ENCODE results near the gene CDH13.

The CDH13 gene

GRCh38 chr16:83769397-83770008 is 1142.7 kb downstream of the CDH13 start:
- DNase-seq: no peak
- no peak for ATAC-seq

- ATAC-seq: no peak
- DNase-seq: no peak
Measured at GRCh38 chr16:83771306-83771942, 1144.7 kb downstream of the CDH13 start.

- DNase-seq: no peak
- ATAC-seq: no peak
Measured at GRCh38 chr16:83772806-83773205, 1146.0 kb downstream of the CDH13 start.

GRCh38 chr16:83774066-83774465 is 1147.3 kb downstream of the CDH13 start:
- DNase-seq (no peak), ATAC-seq (no peak)

GRCh38 chr16:83776944-83777343 is 1150.2 kb downstream of the CDH13 start:
- no peak for ATAC-seq

GRCh38 chr16:83779886-83780285 is 1153.1 kb downstream of the CDH13 start:
- no peak for DNase-seq
- ATAC-seq: no peak

More at GRCh38 chr16:83776944-83777343, 1150.2 kb downstream of the CDH13 start:
- no peak for DNase-seq

- no peak for DNase-seq
- no peak for ATAC-seq
Measured at GRCh38 chr16:83785455-83785854, 1158.7 kb downstream of the CDH13 start.

GRCh38 chr16:83789642-83790401 is 1163.1 kb downstream of the CDH13 start:
- DNase-seq (no peak), ATAC-seq (no peak)

- ATAC-seq (no peak), DNase-seq (no peak)
Measured at GRCh38 chr16:83791916-83792315, 1165.1 kb downstream of the CDH13 start.

- DNase-seq (no peak), ATAC-seq (no peak)
Measured at GRCh38 chr16:83792391-83792790, 1165.6 kb downstream of the CDH13 start.

- ATAC-seq: no peak
- DNase-seq: no peak
Measured at GRCh38 chr16:83793179-83793578, 1166.4 kb downstream of the CDH13 start.

GRCh38 chr16:83794860-83795554 is 1168.2 kb downstream of the CDH13 start:
- DNase-seq (no peak), ATAC-seq (no peak)

GRCh38 chr16:83797013-83797412 is 1170.2 kb downstream of the CDH13 start:
- DNase-seq (no peak), ATAC-seq (no peak)

- no peak for ATAC-seq
- no peak for DNase-seq
Measured at GRCh38 chr16:83799336-83799735, 1172.6 kb downstream of the CDH13 start.

- ATAC-seq (no peak), DNase-seq (no peak)
Measured at GRCh38 chr16:83802135-83802534, 1175.4 kb downstream of the CDH13 start.

- ATAC-seq: no peak
Measured at GRCh38 chr16:83802554-83803205, 1175.9 kb downstream of the CDH13 start.

GRCh38 chr16:83803811-83804210 is 1177.0 kb downstream of the CDH13 start:
- ATAC-seq: no peak
- no peak for DNase-seq

More at GRCh38 chr16:83802554-83803205, 1175.9 kb downstream of the CDH13 start:
- no peak for DNase-seq

GRCh38 chr16:83804366-83804765 is 1177.6 kb downstream of the CDH13 start:
- ATAC-seq (no peak), DNase-seq (no peak)

- DNase-seq: no peak
- ATAC-seq: no peak
Measured at GRCh38 chr16:83806036-83806435, 1179.3 kb downstream of the CDH13 start.

GRCh38 chr16:83806731-83807130 is 1180.0 kb downstream of the CDH13 start:
- DNase-seq (no peak), ATAC-seq (no peak)

GRCh38 chr16:83807327-83807709 is 1180.5 kb downstream of the CDH13 start:
- no peak for ATAC-seq

More at GRCh38 chr16:83807327-83807709, 1180.5 kb downstream of the CDH13 start:
- DNase-seq: no peak
